HUDEP-2 (cell line): Measurements from ENCODE around the gene HOXD8.
A peak's percentile ranks its signal among the peaks of the same experiment; 100 is the strongest.

Source experiments
- DNase-seq, 76 experiments: peaks; one replicate each; lab custom pipeline; 2025; ENCODE audit not compliant: unreplicated experiment in 76 of 76; lab: John Stamatoyannopoulos, UW

HOXD8 gene

DNA sequence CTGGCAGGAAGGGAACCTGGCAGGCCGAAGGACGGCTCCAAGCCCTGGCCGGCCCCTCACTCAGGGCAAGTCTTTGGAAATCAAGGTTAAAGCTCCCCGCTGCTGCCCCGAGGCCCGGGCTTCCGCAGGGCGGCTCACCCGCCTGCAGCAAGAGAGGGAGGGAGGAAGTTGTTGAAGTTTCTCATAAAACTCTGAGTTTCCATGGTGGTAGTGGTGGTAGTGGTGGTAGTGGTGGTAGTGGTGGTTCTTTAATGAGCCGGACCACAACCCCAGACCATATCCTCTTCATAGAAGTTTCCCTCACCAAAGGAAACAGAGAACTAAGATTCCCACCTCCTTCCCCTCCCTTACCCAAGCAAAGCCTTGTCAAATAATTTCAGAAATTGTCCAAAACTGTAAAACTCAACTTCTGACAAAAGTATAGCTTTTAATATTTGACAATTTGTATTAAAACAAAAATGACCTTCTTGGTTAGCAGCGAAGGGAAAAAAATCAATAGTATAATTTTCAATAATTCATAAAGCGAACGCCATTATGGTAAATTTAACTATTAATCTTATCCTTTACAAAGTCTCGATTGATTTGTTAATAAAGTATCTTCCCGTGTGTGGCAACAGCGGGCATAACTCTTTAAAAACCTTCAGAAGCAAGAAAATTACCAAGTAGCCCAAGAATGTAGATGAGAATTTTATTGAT is 14.4 kb upstream of the HOXD8 start:
- DNase-seq = no peak

DNA sequence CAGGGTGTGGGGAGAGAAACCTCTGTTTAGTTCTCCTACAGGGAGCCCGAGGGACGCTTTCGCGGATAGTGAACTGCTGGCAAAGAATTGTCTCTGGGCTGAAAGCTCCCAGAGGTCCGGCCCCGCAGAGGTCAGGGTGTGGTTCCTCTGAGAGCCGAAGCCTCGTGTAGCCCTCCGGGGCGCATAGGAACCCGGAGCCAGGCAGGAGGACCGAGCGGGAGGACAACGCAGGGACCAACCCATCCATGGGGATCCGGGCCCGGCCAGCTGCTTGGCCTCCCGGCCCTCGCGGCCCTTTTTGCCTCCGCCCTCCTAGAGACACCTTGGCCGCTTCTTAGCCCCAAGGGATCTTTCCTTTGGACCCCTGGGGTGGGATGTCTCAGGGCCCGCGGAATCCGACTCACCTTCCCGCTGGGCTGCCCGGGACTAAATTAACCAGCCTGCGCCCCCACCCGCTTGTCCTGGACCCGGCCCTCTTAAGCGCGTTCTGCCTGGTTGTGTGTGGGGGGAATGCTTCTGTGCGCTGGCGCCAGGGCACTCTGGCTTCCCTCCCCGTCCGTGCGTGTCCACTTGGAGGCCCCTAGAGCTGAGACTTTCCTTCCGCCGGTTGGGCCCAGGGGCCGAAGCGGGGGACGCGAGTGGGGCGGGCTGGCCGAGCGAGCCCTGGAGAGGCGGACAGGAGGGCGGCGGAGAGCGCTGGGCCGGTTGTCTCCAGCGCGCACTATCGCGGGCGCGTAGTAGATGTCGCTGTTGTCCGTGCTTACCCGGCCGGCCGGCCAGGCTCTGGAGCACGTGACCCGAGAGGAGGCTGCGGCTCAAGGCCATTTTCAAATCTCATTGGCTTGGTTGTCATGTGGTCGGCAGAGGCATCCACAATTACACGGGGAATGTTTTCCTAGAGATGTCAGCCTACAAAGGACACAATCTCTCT is 13.4 kb upstream of the HOXD8 start, which contains the start of gene HOXD10:
TSS of gene HOXD10 (plus strand) at position 896 of the 931 bp plus-strand sequence. CDS start 56 bp downstream, outside the sequence.
- no peak for DNase-seq

DNA sequence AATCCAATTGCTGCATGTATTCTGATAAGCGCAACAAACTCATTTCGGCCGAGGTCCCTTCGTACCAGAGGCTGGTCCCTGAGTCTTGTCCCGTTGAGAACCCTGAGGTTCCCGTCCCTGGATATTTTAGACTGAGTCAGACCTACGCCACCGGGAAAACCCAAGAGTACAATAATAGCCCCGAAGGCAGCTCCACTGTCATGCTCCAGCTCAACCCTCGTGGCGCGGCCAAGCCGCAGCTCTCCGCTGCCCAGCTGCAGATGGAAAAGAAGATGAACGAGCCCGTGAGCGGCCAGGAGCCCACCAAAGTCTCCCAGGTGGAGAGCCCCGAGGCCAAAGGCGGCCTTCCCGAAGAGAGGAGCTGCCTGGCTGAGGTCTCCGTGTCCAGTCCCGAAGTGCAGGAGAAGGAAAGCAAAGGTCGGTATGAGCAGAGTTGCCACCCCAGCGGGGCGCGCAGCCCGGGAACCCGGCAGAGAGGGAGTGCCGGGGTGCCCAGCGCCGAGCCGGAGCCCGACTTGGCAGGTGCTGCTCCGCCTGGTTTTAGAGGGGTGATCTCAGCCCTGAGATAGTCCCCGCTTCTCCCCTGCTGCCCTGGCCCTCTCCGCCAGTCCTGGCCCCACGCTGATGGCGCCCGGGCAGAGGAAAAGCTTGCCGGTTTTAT is 12.2 kb upstream of the HOXD8 start:
- no peak for DNase-seq

DNA sequence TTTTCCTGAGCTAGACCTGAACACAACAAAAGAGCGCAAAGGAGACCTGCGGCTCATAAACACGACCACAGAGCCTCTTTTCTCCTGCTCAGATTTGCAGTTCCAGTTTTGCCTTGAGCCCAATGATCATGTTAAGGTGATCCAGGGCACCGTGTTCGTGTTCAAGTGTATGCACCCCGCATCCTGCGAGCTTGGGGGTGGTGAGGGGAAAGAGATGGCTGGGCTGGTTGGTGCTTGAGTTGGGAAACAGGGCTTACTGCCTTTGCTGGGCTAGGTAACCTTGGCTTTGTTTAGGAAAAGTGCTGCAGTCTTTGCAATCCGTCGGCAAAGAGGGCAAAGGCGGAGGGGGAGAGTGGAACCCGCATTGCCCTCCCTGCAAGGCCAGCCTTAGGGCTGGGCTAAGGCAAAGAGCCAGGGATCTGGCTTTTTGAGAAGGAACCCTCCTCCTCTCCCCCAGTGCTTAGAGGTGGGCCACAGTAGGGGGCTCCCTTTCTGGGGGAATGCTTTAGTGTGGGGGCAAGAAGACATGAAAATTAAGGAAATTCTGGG is 11.6 kb upstream of the HOXD8 start:
- no peak for DNase-seq

DNA sequence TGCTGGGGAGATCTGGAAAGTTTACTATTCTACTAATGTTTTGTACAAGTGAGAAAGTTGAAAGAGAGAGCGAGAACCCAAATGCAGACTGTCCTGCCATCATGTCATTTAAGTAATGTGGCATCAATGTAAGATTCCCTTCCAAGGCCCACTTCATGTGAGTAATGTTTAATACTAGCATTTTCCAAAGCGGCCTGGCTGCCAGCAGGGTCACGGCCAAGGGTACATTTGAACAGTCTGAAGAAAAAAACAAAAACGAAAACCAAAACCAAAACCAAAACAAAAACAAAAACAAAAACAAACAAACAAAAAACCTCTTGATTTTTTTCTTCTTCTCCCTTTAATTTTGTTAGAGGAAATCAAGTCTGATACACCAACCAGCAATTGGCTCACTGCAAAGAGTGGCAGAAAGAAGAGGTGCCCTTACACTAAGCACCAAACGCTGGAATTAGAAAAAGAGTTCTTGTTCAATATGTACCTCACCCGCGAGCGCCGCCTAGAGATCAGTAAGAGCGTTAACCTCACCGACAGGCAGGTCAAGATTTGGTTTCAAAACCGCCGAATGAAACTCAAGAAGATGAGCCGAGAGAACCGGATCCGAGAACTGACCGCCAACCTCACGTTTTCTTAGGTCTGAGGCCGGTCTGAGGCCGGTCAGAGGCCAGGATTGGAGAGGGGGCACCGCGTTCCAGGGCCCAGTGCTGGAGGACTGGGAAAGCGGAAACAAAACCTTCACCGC is 10.7 kb upstream of the HOXD8 start:
- peak in 26 of 76 experiments; percentile 4 to 34 (median 16) for DNase-seq

DNA sequence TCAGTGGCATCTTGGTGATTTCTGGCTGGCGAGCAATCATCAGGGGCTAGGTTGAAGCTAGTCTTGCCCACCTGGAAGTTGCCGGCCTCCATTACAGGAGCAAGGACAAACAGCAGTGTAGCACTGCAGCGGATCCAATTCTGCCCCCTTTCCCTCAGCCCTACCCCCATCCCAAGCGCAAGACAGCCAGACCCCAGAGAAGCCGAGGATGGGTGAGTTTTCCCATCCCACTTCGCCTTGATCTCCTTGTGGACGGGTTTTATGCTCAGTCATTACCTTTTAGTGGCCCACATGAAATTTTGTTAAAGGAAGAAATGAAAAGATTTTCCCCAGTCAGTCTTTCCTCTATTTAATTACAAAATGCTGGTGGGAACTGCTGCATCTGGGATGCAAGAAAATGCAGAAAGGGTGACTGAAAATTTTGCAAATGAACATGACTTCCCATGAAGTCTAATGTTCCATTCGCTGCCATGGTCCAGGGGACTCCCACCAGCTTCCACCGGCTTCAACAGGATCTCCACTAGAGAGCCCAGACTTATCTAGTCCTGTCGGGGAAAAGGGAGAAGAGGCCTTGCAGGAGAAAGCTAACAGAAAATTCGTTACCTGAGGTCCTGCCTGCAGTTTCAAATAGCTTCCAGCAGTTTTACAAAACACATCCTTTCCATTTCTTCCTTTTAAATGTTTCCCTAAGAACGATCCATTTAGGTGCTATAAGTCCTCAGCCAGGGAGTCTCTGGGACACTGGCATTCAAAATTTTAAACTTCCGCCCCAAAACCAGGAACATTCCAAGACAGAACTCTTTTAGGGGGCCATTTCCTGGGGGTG is 8.9 kb upstream of the HOXD8 start:
- DNase-seq = no peak

DNA sequence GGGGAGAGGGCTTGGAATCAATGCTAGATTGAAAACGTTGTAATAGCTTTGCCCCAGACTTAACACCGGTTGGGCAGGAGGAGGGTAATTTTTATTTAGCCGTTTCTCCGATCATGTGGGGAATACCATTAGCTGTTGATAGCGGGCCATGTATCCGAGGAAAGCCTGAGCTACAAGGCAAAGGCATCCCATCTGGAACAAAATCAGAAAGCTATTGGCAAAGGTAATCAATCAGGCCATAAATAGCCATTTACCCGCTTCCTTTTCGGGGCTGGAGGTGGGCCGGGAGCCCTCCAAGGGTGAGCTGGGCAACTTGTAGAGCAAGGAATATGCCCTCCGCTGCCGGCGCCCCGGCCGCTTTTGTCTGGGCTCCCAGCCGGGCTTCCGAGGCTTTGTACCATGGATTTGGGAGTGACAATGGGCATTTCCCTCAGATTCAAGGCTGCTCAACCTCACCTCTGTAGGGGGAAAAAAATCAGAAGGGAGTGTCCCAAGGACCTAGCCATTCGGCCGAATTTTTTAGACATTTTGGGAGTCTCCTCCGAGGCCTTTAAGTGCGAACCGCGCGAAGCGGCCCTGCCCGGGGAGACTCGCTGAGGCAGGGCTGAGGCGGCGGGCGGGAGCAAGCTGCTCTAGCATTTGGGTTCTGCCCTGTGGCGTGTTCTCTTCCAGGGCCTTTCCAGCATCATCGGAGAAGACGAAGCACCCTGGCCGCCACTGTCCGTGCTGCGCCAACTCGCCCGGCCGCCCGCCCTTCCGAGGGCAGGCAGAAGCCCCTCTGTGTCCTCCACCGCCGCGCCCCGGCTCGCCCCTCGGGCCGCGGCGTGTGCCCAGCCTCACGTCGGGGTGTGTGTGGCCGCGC is 8.1 kb upstream of the HOXD8 start:
- DNase-seq = no peak

DNA sequence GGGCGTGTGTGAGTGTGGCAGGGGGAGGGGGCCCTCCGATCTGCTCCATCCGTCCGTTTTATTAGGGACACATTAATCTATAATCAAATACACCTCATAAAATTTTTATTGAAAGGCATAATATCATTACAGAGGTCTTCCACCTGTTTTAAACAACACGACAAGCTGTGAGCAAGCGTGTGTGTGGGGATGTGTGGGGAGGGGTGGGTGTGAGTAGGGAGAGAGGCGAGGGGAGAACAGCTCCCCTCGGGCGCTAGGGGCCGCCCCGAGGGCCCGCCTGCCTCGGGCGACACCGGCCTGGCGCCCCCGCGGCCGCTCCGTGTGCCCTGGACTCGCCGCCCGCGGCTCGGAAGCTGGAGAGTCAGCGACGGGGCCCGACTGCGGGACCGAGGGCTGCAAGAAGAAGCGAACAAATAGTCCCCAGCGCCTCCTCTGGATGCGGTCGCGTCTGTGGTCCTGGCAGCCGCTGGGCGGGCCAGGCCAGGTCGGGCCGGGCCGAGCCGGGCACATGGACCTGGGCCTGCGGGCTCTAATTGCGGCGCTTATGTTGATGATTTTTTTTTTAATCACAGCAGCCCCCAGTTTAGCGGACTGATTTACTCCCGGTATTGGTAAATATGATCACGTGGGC is 7.3 kb upstream of the HOXD8 start:
- DNase-seq = no peak

DNA sequence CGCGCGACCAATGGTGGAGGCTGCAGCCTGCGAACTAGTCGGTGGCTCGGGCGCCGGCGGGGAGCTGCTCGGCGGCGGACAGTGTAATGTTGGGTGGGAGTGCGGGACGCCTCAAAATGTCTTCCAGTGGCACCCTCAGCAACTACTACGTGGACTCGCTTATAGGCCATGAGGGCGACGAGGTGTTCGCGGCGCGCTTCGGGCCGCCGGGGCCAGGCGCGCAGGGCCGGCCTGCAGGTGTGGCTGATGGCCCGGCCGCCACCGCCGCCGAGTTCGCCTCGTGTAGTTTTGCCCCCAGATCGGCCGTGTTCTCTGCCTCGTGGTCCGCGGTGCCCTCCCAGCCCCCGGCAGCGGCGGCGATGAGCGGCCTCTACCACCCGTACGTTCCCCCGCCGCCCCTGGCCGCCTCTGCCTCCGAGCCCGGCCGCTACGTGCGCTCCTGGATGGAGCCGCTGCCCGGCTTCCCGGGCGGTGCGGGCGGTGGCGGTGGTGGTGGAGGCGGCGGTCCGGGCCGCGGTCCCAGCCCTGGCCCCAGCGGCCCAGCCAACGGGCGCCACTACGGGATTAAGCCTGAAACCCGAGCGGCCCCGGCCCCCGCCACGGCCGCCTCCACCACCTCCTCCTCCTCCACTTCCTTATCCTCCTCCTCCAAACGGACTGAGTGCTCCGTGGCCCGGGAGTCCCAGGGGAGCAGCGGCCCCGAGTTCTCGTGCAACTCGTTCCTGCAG is 6.7 kb upstream of the HOXD8 start, which contains the start of gene HOXD9:
TSS of gene HOXD9 (plus strand) at position 37 of the 728 bp plus-strand sequence. CDS start at position 87, 50 bp downstream.
- no peak for DNase-seq

DNA sequence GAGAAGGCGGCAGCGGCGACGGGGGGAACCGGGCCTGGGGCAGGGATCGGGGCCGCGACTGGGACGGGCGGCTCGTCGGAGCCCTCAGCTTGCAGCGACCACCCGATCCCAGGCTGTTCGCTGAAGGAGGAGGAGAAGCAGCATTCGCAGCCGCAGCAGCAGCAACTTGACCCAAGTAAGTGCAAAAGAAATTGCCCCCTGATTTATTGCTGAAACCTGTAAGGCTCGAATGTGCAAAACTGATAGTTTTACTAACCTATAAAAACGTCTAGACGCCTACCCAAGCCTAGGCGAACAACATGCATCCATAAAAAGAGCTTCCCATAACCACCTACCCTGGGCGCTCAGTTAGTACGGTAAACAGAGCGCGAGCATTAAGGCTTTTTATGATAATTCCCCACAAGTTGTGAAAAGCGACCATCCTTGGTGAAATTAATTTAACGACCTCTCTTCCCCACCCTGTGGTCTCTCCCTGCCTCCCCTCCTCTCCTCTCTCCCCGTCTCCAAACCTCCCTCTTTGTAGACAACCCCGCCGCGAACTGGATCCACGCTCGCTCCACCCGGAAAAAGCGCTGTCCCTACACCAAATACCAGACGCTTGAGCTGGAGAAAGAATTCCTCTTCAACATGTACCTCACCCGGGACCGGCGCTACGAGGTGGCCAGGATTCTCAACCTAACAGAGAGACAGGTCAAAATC is 5.9 kb upstream of the HOXD8 start:
- no peak for DNase-seq

DNA sequence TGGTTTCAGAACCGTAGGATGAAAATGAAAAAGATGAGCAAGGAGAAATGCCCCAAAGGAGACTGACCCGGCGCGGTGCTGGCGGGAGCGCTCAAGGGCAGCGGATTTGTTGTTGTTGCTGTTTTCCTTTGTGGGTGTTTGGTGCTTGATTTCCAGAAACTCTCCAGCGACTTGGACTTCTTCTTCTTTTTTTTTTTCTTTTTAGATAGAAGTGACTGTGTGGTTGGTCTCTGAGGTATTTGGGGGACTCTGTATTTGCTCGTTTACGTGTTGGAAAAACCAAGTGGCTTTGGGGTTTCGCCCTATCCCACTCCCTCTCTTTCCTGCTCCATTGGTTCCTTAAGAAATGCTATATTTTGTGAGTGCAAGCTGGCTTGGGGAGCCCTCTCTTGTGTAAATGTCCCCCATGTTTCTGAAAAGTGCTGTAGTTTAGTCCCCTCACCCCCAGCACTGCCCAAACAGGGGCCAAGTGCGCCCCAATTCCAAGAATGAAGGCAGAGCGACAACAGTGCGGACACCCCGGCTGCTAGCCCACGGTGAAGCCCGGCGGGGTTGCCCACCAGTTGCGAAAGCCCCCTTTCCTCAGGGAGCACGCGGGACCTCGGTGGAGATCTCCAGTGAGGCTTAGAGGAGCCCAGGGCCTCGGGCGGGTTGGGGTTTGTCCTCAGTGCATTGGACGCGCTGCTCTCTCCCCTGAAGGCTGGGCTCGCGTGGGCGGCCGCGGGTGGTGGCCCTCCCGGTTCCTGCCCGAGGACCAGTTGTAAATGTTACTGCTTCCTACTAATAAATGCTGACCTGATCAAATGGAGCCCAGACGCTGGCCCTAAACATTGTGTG is 5.2 kb upstream of the HOXD8 start:
- DNase-seq = no peak

DNA sequence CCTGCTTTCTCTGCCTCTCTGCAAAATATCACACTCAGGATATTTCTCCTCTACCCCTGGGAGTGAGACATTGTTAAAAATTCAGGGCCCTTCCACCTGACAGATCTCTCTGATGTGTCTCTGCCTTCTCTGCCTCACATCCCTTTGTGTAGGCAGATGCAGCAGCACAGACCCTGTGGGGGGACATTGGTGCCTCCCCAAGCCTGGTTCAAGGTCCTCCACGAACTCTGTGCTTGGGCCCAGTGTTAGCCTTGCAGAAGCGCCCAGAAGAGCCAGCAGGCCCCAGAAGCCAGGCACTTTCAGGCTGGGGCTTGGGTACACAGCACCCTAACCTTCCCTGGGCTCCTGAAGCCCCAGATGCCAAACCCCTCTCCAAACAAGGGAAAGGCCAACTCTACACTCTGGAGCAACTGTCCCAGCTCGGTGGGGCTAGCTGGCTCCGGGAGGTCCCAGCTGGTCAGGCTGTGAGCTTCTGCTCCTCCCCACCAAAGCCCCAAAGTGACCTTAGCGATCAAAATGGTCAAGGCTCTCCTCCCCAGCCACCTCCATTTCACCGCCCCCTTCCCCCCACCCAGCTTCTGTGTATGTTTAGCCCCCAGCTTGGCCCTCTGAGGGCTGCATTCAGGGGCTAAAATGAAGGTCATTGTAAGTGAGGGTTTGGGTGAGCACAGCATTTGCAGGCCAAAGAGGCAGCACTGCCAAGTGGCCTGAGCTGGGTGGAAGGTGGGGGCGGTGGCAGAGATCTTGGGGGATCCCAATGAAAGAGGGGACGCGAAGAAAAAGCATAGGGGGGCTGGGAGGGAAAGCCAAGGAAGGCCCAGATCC is 4.3 kb upstream of the HOXD8 start:
- DNase-seq = no peak

DNA sequence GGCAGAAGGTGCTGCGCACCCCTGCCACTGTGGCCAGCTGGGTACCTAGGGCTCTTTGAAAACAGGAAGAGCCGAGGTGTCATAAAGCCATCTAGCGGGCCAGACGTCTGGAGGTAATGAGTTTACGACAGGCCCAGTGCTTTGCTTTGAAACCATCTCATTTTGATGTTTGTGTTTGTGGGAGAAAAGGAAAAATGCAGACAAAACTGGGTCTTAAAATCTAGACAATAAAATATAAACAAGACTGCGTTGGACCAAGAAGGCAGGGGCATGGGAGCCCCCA is 3.8 kb upstream of the HOXD8 start:
- DNase-seq = no peak

DNA sequence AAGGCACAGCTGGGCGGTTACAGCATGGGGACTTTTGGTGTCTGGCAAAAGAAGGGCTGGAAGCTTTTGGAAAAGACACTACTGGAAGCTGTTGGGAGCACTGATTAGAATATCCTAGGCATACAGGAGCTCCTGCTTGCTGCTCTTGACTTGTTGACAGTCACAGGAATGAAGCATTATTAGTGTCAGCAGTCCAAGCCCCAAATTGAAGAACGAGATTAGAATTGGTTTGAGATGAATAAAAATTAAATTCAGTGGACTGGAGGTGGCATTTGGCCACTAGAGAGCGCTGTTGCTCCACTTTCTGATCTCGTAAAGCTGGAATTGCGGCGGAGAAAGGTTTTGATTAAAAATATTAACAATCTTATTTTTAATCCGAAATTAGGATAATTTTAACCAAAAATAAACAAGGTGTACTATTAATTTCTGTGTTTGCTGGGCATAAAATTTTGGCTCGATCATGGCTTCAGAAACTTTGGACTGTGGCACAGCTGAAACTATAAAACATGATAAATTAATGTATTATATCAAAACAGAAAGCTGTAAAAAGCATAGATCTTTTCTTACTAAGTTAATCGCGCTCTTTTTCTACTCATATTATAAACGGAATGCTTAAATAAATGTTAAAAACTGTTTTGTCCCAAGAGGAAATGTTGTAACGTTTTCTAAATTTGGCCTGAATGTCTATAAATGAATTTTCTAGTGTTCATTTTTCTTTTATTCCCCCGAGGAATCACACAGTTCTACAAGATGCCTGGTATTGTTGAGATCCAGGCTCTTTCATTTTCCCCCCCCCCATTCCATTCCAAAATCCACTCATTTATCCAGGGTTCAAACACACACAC is 2.4 kb upstream of the HOXD8 start:
- DNase-seq = peak in 42 of 76 experiments; percentile 7 to 61 (median 29)

DNA sequence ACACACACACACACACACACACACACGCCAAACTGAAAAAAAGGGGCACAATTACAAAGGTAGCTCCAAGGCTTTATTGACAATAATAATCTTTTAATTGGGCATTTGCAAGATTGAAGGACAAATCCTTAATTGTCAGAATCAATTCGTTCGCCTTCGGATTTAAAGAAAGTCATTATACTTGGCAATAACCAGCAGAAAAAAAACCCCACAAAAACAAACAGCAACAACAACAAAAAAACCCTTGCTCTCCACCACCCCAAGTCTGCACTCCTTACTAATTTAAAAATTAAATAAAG is 1.8 kb upstream of the HOXD8 start:
- DNase-seq = no peak
